Skeletal muscle tissue (tissue), 4 donors: ENCODE results near the gene MROH2A. TPM values are rescaled to one million over a fixed set of nuclear protein-coding genes. Genes with fewer than 3 reads are reported as not detected.

Source experiments
- H3K27ac ChIP-seq: one replicate; pipeline ENCODE4 v1.7.0; 2013; ENCODE audit warnings: mild to moderate bottlenecking, low read depth, low read length, inconsistent platforms
- H3K27me3 ChIP-seq, 3 donors: one replicate each; pipeline ENCODE4 v1.7.0; 2013; ENCODE audit warnings: low read length in 3 of 3; ENCODE audit not compliant: control insufficient read depth in 3 of 3, insufficient read depth in 3 of 3
- H3K36me3 ChIP-seq, 3 donors: one replicate each; pipeline ENCODE4 v1.7.0; 2013; ENCODE audit warnings: low read length in 3 of 3; ENCODE audit not compliant: control insufficient read depth in 3 of 3, insufficient read depth in 3 of 3
- H3K4me1 ChIP-seq, 3 donors: one replicate each; pipeline ENCODE4 v1.7.0; 2013; ENCODE audit warnings: low read length in 3 of 3, mild to moderate bottlenecking in 3 of 3; ENCODE audit not compliant: control insufficient read depth in 3 of 3, insufficient read depth in 3 of 3
- H3K4me3 ChIP-seq, 3 donors: one replicate each; pipeline ENCODE4 v1.7.0; 2013; ENCODE audit warnings: low read length in 3 of 3
- H3K9ac ChIP-seq, 3 donors: one replicate each; pipeline ENCODE4 v1.7.0; 2013; ENCODE audit warnings: low read length in 3 of 3, mild to moderate bottlenecking in 3 of 3, moderate library complexity in 2 of 3, low read depth in 1 of 3
- H3K9me3 ChIP-seq, 3 donors: one replicate each; pipeline ENCODE4 v1.7.0; 2013; ENCODE audit warnings: low read length in 3 of 3; ENCODE audit not compliant: control insufficient read depth in 3 of 3
- total RNA-seq: library from RNA; depleted of rRNA; stranded (reverse); fragments of >200 nt; gene quantifications from one replicate; pipeline ENCODE4 v1.2.3, GENCODE V29; 2014
- donor health status: Osteomylitis.

The MROH2A gene
- total RNA-seq, 1 donor from 2014 or later = not detected

GRCh38 chr2:233833345-233833744 lies 55.2 kb downstream of the MROH2A start:
- H3K4me1 ChIP-seq = no peaks in the 10 kb centered on the region
- no peak overlapping the region for H3K9ac ChIP-seq
- no peak overlapping the region for H3K27ac ChIP-seq
- H3K9me3 ChIP-seq = peaks cover 0 to 2% (median 0%) of the 10 kb centered on the region in 3 donors
- H3K36me3 ChIP-seq = no peaks in the 10 kb centered on the region
- H3K4me3 ChIP-seq = no peak overlapping the region
- no peaks in the 10 kb centered on the region for H3K27me3 ChIP-seq

GRCh38 chr2:233835230-233836186 lies 57.4 kb downstream of the MROH2A start:
- H3K4me3 ChIP-seq = no peak overlapping the region
- peaks cover 0 to 2% (median 0%) of the 10 kb centered on the region in 3 donors for H3K9me3 ChIP-seq
- H3K9ac ChIP-seq = no peak overlapping the region
- no peaks in the 10 kb centered on the region for H3K36me3 ChIP-seq
- H3K4me1 ChIP-seq = no peaks in the 10 kb centered on the region
- no peak overlapping the region for H3K27ac ChIP-seq
- no peaks in the 10 kb centered on the region for H3K27me3 ChIP-seq

- H3K9ac ChIP-seq = no peak overlapping the region
- no peaks in the 10 kb centered on the region for H3K36me3 ChIP-seq
- no peak overlapping the region for H3K4me3 ChIP-seq
- H3K9me3 ChIP-seq = peaks cover 0 to 2% (median 0%) of the 10 kb centered on the region in 3 donors
- H3K4me1 ChIP-seq = no peaks in the 10 kb centered on the region
- H3K27ac ChIP-seq = no peak overlapping the region
- no peaks in the 10 kb centered on the region for H3K27me3 ChIP-seq
Observed at GRCh38 chr2:233836359-233836758, 58.2 kb downstream of the MROH2A start.

GRCh38 chr2:233837694-233838229 lies 59.6 kb downstream of the MROH2A start:
- Histone ChIP-seq H3K27ac (no peak overlapping the region), H3K27me3 (no peaks in the 10 kb centered on the region), H3K9ac (no peak overlapping the region), H3K36me3 (no peaks in the 10 kb centered on the region), H3K4me1 (no peaks in the 10 kb centered on the region), H3K4me3 (no peak overlapping the region), H3K9me3 (peaks cover 0 to 2% (median 0%) of the 10 kb centered on the region in 3 donors)

- H3K27ac ChIP-seq = no peak overlapping the region
- peaks cover 0 to 2% (median 0%) of the 10 kb centered on the region in 3 donors for H3K9me3 ChIP-seq
- no peaks in the 10 kb centered on the region for H3K27me3 ChIP-seq
- no peak overlapping the region for H3K4me3 ChIP-seq
- no peaks in the 10 kb centered on the region for H3K4me1 ChIP-seq
- H3K36me3 ChIP-seq = no peaks in the 10 kb centered on the region
- no peak overlapping the region for H3K9ac ChIP-seq
Observed at GRCh38 chr2:233838251-233838650, 60.1 kb downstream of the MROH2A start.

GRCh38 chr2:233838726-233839446 lies 60.8 kb downstream of the MROH2A start:
- Histone ChIP-seq H3K9ac (no peak overlapping the region), H3K9me3 (peaks cover 0 to 2% (median 0%) of the 10 kb centered on the region in 3 donors), H3K4me1 (no peaks in the 10 kb centered on the region), H3K4me3 (no peak overlapping the region), H3K36me3 (no peaks in the 10 kb centered on the region), H3K27me3 (no peaks in the 10 kb centered on the region), H3K27ac (no peak overlapping the region)

GRCh38 chr2:233839447-233839820 lies 61.3 kb downstream of the MROH2A start:
- H3K4me1 ChIP-seq = no peaks in the 10 kb centered on the region
- H3K27ac ChIP-seq = no peak overlapping the region
- H3K4me3 ChIP-seq = no peak overlapping the region
- H3K9ac ChIP-seq = no peak overlapping the region
- H3K9me3 ChIP-seq = peaks cover 0 to 2% (median 0%) of the 10 kb centered on the region in 3 donors
- H3K27me3 ChIP-seq = no peaks in the 10 kb centered on the region
- H3K36me3 ChIP-seq = no peaks in the 10 kb centered on the region

- Histone ChIP-seq H3K27ac (no peak overlapping the region), H3K4me1 (no peaks in the 10 kb centered on the region), H3K27me3 (no peaks in the 10 kb centered on the region), H3K9me3 (peaks cover 0 to 2% (median 0%) of the 10 kb centered on the region in 3 donors), H3K36me3 (no peaks in the 10 kb centered on the region), H3K4me3 (no peak overlapping the region), H3K9ac (no peak overlapping the region)
Observed at GRCh38 chr2:233840520-233840919, 62.4 kb downstream of the MROH2A start.

GRCh38 chr2:233841183-233841582 lies 63.1 kb downstream of the MROH2A start:
- Histone ChIP-seq H3K36me3 (no peaks in the 10 kb centered on the region), H3K27me3 (no peaks in the 10 kb centered on the region), H3K9me3 (no peaks in the 10 kb centered on the region), H3K9ac (no peak overlapping the region), H3K4me3 (no peak overlapping the region), H3K4me1 (no peaks in the 10 kb centered on the region), H3K27ac (no peak overlapping the region)
